ENCODE measurements around the gene COLEC11.

The COLEC11 gene

GRCh38 chr2:3585261-3586109 is 9.4 kb upstream of the COLEC11 start:
- TF ChIP-seq TCF12 (IDR thresholded peaks at IDR 0.05; ENCODE audit: low read depth) = no peak
- TF ChIP-seq CEBPB (IDR thresholded peaks at IDR 0.05) = no peak
- no peak for TF ChIP-seq CREB1 (IDR thresholded peaks at IDR 0.05; ENCODE audit: low read depth)
- TF ChIP-seq FOXM1 (IDR thresholded peaks at IDR 0.05; ENCODE audit: borderline replicate concordance, low read depth) = no peak
- TF ChIP-seq TAF1 (IDR thresholded peaks at IDR 0.05; ENCODE audit: low read depth) = no peak
- TF ChIP-seq RAD21 (IDR thresholded peaks at IDR 0.05; ENCODE audit: low read depth) = no peak
- no peak for TF ChIP-seq MAX (IDR thresholded peaks at IDR 0.05)
- TF ChIP-seq NFIC (IDR thresholded peaks at IDR 0.05) = no peak
- TF ChIP-seq USF1 (IDR thresholded peaks at IDR 0.05) = no peak
- no peak for TF ChIP-seq EP300 (IDR thresholded peaks at IDR 0.05; ENCODE audit: borderline replicate concordance)
- no peak for TF ChIP-seq EGR1 (IDR thresholded peaks at IDR 0.05)
- TF ChIP-seq YY1 (IDR thresholded peaks at IDR 0.05; ENCODE audit: low read depth) = no peak
- TF ChIP-seq TEAD4 (IDR thresholded peaks at IDR 0.05) = no peak
- no peak for TF ChIP-seq ZBTB7A (IDR thresholded peaks at IDR 0.05; ENCODE audit: low read depth)
- TF ChIP-seq, protein P1, sequence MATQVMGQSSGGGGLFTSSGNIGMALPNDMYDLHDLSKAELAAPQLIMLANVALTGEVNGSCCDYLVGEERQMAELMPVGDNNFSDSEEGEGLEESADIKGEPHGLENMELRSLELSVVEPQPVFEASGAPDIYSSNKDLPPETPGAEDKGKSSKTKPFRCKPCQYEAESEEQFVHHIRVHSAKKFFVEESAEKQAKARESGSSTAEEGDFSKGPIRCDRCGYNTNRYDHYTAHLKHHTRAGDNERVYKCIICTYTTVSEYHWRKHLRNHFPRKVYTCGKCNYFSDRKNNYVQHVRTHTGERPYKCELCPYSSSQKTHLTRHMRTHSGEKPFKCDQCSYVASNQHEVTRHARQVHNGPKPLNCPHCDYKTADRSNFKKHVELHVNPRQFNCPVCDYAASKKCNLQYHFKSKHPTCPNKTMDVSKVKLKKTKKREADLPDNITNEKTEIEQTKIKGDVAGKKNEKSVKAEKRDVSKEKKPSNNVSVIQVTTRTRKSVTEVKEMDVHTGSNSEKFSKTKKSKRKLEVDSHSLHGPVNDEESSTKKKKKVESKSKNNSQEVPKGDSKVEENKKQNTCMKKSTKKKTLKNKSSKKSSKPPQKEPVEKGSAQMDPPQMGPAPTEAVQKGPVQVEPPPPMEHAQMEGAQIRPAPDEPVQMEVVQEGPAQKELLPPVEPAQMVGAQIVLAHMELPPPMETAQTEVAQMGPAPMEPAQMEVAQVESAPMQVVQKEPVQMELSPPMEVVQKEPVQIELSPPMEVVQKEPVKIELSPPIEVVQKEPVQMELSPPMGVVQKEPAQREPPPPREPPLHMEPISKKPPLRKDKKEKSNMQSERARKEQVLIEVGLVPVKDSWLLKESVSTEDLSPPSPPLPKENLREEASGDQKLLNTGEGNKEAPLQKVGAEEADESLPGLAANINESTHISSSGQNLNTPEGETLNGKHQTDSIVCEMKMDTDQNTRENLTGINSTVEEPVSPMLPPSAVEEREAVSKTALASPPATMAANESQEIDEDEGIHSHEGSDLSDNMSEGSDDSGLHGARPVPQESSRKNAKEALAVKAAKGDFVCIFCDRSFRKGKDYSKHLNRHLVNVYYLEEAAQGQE (IDR thresholded peaks at IDR 0.05; ENCODE audit: low read depth) = no peak

DNA sequence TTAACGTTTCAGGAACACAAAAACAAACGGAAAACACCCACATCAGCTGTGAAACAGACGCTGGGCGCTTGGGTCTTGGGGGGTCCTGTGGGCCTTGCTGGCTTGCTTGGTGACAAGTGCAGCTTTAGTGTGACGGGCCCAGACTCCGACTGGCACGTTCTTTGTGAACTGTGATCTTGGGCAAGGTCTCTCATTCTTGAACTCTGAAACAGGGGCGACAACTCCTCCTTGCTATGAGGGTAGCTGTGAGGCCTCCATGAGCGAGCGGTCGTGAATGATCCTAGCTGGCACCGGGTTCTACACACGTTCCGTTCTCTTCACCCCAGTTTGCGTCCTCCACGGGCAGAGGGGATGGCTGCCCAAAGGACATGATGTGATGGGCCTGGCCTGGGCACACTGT is 8.7 kb upstream of the COLEC11 start:
- no peak for TF ChIP-seq USF1 (IDR thresholded peaks at IDR 0.05)

DNA sequence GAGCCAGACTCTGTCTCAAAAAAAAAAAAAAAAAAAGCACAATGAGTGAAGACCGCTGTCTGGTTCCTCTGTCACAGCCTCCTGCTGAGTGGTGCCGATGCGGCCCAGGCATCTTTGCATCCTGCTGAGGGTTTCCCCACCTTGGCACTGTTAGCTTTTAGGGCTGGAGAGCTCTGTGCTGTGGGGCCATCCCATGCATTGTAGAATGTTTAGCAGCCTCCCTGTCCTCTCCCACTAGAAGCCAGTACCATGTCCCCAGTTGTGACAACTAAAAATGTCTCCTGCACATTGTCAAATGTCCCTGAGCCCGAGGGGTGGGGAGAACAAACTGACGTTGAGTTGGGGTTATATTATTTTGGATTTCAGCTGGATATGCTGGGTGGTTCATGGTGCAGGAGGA is 7.9 kb upstream of the COLEC11 start:
- TF ChIP-seq YY1 (IDR thresholded peaks at IDR 0.05; ENCODE audit: low read depth) (no peak), FOXM1 (IDR thresholded peaks at IDR 0.05; ENCODE audit: borderline replicate concordance, low read depth) (no peak), CEBPB (IDR thresholded peaks at IDR 0.05) (no peak), ZBTB7A (IDR thresholded peaks at IDR 0.05; ENCODE audit: low read depth) (no peak), TCF12 (IDR thresholded peaks at IDR 0.05; ENCODE audit: low read depth) (no peak), TAF1 (IDR thresholded peaks at IDR 0.05; ENCODE audit: low read depth) (no peak), MAX (IDR thresholded peaks at IDR 0.05) (no peak)

- TF ChIP-seq TCF12 (IDR thresholded peaks at IDR 0.05; ENCODE audit: low read depth) = no peak
- no peak for TF ChIP-seq TEAD4 (IDR thresholded peaks at IDR 0.05)
- no peak for TF ChIP-seq TAF1 (IDR thresholded peaks at IDR 0.05; ENCODE audit: low read depth)
- no peak for TF ChIP-seq CREB1 (IDR thresholded peaks at IDR 0.05; ENCODE audit: low read depth)
- no peak for TF ChIP-seq RAD21 (IDR thresholded peaks at IDR 0.05; ENCODE audit: low read depth)
- no peak for TF ChIP-seq NFIC (IDR thresholded peaks at IDR 0.05)
These were observed 7.5 kb upstream of the COLEC11 start for GRCh38 chr2:3587432-3587831.

- TF ChIP-seq EGR1 (IDR thresholded peaks at IDR 0.05) = no peak
- TF ChIP-seq CEBPB (IDR thresholded peaks at IDR 0.05) = no peak
- TF ChIP-seq YY1 (IDR thresholded peaks at IDR 0.05; ENCODE audit: low read depth) = no peak
- no peak for TF ChIP-seq ZBTB7A (IDR thresholded peaks at IDR 0.05; ENCODE audit: low read depth)
- no peak for TF ChIP-seq FOXM1 (IDR thresholded peaks at IDR 0.05; ENCODE audit: borderline replicate concordance, low read depth)
- no peak for TF ChIP-seq TCF12 (IDR thresholded peaks at IDR 0.05; ENCODE audit: low read depth)
- no peak for TF ChIP-seq TAF1 (IDR thresholded peaks at IDR 0.05; ENCODE audit: low read depth)
- no peak for TF ChIP-seq NFIC (IDR thresholded peaks at IDR 0.05)
- no peak for TF ChIP-seq MAX (IDR thresholded peaks at IDR 0.05)
- TF ChIP-seq, protein P1 (IDR thresholded peaks at IDR 0.05; ENCODE audit: low read depth) = no peak
- TF ChIP-seq EP300 (IDR thresholded peaks at IDR 0.05; ENCODE audit: borderline replicate concordance) = no peak
- no peak for TF ChIP-seq TEAD4 (IDR thresholded peaks at IDR 0.05)
- no peak for TF ChIP-seq CREB1 (IDR thresholded peaks at IDR 0.05; ENCODE audit: low read depth)
- no peak for TF ChIP-seq USF1 (IDR thresholded peaks at IDR 0.05)
- TF ChIP-seq RAD21 (IDR thresholded peaks at IDR 0.05; ENCODE audit: low read depth) = no peak
These were observed 6.8 kb upstream of the COLEC11 start for GRCh38 chr2:3588084-3588483.
